Airway epithelial cell (primary cell): ENCODE measurements around the gene SRCIN1. TPM values are rescaled to one million over a fixed set of nuclear protein-coding genes. Genes with fewer than 3 reads are reported as not detected.

Experiments
- total RNA-seq: library from RNA; depleted of rRNA; stranded (reverse); fragments of >200 nt; gene quantifications from 2 replicates; pipeline ENCODE4 v1.2.3, GENCODE V29; 2015

SRCIN1 gene
- total RNA-seq = 0.42 TPM in 1 of 2 replicates, not detected in the other

DNA sequence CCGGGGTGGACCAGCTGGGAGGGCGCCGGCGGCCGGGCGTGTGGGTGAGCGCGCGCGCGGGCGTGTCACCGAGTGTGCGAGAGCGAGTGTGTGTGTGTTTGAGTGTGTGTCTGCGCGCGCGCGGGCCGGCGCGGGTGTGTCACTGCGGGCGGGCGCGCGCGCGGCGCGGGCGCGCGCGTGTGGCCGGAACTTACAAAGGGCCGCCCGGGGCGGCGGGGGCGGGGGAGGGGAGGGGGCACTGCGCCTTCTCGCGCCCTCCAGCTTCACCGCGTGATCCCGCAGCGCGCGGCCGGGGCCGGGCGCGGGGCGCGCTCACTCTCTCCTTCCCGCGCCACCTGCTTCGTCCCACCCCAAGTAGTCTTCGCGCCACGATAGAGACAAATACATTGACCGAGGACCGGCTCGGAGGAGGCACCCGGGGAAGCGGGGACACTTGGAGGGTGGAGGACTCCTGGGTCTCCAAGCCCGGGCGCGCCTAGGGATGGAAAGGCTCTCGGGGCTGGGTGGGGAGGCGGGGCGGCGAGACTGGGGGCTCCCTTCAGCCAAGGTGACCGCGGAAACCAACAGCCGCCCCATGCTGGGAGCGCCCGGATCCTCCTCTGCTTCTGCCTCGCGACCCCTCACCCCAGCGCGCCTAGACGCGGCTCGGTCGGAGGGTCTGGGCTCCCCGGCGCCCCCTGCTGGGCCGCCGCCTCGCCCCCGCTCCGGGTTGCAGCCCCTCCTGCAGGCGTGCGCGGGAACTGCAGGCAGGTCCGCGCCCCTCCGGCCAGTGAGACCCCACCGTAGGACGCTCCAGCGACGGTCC lies at the start of gene SRCIN1:
TSS of gene SRCIN1 (minus strand) at position 112 of the 805 bp plus-strand sequence. CDS start 247 bp downstream, outside the sequence.

Other genes with a start within 250 kb of the SRCIN1 start
- 36.4 and 67.6 TPM in 2 replicates for gene ARHGAP23, start 177.5 kb downstream of the SRCIN1 start, total RNA-seq
- 4.3 and 7.1 TPM in 2 replicates for gene EPOP, start 69.0 kb upstream of the SRCIN1 start, total RNA-seq
- 20.1 and 24.4 TPM in 2 replicates for gene MLLT6, start 99.3 kb upstream of the SRCIN1 start, total RNA-seq
- gene CISD3, start 124.4 kb upstream of the SRCIN1 start, total RNA-seq = 7.5 and 11.2 TPM in 2 replicates
- gene PCGF2, start 142.4 kb upstream of the SRCIN1 start, total RNA-seq = 4.5 and 6.3 TPM in 2 replicates
- gene PSMB3, start 146.8 kb upstream of the SRCIN1 start, total RNA-seq = 299 and 314 TPM in 2 replicates
- gene PIP4K2B, start 193.6 kb upstream of the SRCIN1 start, total RNA-seq = 25.2 and 31.9 TPM in 2 replicates
- gene CWC25, start 219.4 kb upstream of the SRCIN1 start, total RNA-seq = 8.5 and 11.4 TPM in 2 replicates
- gene RPL23, start 247.8 kb upstream of the SRCIN1 start, total RNA-seq = 1,511 and 1,520 TPM in 2 replicates